Cerebellar cortex (tissue), 1 donor: ENCODE results near the gene TRABD2A.
"Not testable (repeated sequence)": the region's sequence is repeated elsewhere in the genome, so short reads cannot be mapped to it uniquely, and the experiment has no call there.

Experiments used
- DNase-seq: peaks from one replicate; pipeline ENCODE4 v3.0.0-alpha.2; 2015; ENCODE audit warnings: low spot score

Gene TRABD2A

GRCh38 chr2:84778911-84779690 is 101.8 kb downstream of the TRABD2A start:
- no peak for DNase-seq

GRCh38 chr2:84776011-84776410 is 104.9 kb downstream of the TRABD2A start:
- no peak for DNase-seq

- DNase-seq = not testable (repeated sequence)
Measured at GRCh38 chr2:84773562-84773961, 107.3 kb downstream of the TRABD2A start.
